ENCODE data around the gene FAF1.
"Not testable (repeated sequence)": the region's sequence is repeated elsewhere in the genome, so short reads cannot be mapped to it uniquely, and the experiment has no call there.

FAF1 gene

DNA sequence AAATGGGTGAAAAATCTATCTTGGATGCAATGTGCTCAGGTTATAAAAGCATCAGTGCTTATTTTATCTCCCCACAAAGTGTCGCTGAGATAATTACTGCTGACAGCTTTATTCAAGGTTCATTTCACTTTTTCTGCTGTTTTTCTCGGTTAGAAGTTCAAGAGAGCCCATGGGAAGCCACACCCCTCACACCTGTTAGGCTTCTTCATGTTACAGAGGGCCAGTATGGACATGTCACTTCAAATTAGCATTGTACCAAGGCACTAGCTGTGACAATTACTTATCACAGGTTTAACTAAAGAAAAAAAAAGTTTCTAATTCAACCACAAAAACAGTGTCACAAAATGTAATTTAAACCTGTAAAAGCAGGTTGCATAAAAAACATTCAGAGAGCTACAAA, 349.5 kb downstream of the FAF1 start:
- DNase-seq: no peak

DNA sequence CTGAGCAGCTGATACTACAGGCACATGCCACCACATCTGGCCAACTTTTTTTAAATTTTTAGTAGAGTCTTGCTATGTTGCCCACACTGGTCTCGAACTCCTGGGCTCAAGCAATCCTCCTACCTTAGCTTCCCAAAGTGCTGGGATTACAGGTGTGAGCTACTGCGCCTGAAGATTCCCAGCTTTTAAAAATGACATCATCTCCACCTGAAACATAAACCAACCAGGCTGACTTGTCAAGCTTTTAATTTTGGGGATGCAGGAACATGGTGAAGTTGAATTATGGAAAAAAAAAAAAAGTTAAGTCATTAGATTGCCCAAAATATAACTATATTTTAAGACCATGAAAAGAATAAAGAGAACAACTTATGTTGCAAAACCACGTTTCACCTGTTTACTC, 350.6 kb downstream of the FAF1 start:
- DNase-seq: no peak

DNA sequence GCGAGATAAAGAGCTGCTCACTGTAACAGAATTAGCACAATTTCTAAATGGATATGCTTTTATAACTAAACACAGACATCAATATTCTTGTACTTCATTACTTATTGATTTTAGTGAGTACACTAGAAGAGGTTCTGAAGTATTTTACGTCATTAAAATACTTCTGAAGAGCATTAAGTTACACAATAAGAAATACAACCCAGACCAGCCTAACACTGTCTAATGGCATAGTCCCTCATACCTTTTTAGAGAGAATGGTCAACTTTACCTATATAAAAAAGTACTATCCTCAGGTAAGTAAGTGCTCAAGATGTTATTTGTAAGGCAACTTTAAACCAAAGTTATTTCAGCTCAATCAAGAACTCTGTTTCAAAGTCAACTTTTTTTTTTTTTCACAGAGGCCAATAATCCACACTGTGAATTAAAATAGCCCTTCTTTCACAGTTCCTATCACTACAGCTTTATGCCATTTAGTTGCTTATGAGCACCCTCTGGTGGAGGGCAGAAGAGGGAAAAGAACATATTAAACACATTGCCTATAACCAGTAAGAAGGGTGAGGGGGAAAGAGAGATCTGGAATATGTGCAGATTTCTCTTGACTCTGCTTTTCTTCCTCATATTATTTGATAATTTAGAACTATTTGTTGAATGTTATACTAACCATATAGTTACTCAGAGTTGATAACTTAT, 354.7 kb downstream of the FAF1 start:
- DNase-seq: no peak

DNA sequence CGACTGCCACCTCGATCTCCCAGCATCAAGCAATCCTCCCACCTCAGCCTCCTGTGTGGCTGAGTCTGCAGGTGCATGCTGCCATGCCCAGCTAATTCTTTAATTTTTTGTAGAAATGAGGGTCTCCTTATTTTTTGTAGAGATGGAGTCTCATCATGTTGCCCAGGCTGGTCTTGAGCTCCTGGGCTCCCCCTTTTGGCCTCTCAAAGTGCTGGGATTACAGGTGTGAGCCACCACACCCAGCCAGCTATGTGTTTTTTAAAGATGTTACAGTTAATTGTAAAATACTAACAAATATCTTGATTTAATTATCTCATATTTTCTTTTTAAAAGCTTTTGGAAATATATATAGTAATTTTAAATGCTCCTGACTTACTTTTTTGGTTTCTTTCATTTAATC, 355.5 kb downstream of the FAF1 start:
- no peak for DNase-seq

- DNase-seq: no peak
Observed at GRCh38 chr1:50603274-50604271, 356.5 kb downstream of the FAF1 start.

DNA sequence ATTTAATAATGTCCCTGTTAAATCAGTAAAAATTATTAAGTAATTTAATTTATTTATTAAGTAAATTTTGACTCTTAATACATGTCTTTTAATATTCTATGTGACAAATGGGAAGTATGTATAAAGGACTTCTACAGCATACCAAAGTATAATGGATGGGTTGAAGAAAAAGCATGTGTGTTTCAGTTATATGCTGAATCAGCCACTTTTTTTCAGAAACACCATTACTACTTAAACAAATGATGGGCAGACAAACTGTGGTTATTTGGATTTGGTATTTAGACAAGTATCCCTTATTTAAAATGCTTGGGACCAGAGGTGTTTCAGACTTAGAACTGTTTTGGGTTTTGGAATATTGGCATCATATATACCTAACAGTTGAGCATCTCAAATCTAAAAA, 360.5 kb downstream of the FAF1 start:
- DNase-seq: no peak

DNA sequence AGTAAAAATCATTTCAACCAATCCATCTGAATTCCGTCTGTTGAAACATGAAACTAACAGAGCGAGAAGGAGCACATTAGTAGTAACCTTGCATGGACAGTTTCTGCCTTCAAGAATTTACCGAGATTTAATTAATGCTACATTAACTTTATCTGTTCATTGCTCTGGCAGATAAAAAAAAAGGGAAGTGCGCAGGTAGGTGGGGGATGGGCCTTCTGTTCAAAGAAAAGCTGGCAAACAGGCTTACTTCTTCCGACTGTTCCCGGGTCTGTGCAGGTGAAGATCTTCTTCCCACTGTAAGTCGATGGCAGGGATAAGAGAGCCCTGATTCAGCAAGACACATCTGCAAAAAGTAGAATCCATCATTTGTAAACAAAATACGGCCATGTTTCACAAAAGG, 364.2 kb downstream of the FAF1 start:
- no peak for DNase-seq

GRCh38 chr1:50593515-50593914, 366.6 kb downstream of the FAF1 start:
- no peak for DNase-seq

GRCh38 chr1:50591598-50591997, 368.5 kb downstream of the FAF1 start:
- DNase-seq: no peak

- no peak for DNase-seq
Observed at GRCh38 chr1:50582346-50582745, 377.7 kb downstream of the FAF1 start.

DNA sequence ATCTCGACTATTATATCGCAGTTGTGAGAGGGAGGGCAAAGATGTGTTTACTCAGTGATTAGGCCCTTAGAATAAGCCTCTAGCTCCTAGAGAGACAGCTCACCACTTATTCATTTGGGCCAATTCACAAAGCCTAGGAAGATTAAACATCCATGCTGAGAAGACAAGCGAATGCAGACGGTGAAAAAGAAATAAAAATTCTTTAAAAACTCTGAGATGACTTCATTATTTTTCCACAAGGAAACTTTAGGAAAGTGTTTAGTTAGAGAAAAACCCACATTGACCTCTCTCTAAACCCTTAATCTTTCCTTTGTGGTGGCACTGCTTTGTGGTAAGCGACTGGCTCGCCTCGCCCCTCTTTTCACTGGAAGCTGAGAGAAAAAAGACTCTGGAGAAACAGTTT, 390.0 kb downstream of the FAF1 start:
- no peak for DNase-seq

GRCh38 chr1:50568782-50569181, 391.3 kb downstream of the FAF1 start:
- DNase-seq: no peak

GRCh38 chr1:50566405-50566804, 393.7 kb downstream of the FAF1 start:
- no peak for DNase-seq

- no peak for DNase-seq
Observed at GRCh38 chr1:50564417-50564816, 395.6 kb downstream of the FAF1 start.

DNA sequence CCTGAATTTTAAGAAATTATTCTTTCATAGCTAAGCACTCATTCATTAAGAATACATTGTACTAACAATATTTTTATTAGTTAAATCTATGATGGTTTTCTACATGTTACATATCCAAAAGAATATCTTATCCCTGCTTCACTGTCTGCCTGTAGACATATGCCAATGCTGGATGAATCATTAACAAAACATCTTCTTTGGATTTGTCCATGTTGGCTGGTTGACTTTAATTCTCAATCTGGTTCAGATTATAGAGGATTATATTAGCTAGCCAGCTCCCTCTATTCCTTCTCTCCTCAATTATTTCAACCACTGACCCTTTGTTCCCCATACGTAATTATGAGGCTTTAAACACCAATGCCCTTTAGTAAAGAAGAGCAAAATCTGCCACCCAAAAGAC, 398.0 kb downstream of the FAF1 start:
- DNase-seq: no peak

DNA sequence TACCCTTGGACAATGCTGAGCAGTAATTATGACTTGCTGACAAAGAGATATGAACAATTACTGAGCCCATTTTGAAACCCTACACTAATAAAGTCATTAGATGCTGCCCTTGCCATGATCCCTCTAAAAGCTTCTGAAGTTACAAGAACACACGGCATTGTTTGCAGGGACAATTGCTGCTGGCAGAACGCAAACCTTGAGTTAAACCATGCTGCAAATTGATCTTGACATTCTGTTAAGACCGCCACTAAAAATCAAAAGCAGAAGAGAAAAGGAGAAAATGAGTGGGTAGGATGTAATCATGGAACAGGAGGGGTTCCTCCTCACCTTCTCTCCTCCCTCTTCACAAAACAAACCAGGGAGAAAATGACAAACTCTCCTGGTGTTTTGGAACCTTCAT, 400.6 kb downstream of the FAF1 start:
- no peak for DNase-seq

DNA sequence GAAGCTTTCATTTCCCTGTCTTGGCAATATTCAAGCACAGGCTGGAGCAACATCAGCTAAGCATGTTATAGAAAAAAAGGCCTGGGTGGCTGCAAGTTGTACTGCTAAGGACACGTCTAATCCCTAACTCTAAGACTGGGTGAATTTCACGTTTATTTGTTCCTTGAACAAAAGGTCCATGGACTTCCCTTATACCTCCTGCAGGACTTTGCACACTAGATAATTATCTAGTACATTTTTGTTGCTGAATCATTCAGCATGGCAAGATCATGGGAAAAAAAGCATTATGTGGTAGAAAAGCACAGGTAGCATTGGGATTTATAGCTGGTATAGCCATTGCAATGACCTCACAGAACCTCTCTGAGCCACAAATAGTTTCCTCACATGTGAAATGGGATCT, 406.1 kb downstream of the FAF1 start:
- no peak for DNase-seq

- DNase-seq: no peak
Observed at GRCh38 chr1:50548243-50548642, 411.8 kb downstream of the FAF1 start.

- DNase-seq: no peak
Observed at GRCh38 chr1:50542362-50542761, 417.7 kb downstream of the FAF1 start.

GRCh38 chr1:50538476-50538875, 421.6 kb downstream of the FAF1 start:
- DNase-seq: no peak

DNA sequence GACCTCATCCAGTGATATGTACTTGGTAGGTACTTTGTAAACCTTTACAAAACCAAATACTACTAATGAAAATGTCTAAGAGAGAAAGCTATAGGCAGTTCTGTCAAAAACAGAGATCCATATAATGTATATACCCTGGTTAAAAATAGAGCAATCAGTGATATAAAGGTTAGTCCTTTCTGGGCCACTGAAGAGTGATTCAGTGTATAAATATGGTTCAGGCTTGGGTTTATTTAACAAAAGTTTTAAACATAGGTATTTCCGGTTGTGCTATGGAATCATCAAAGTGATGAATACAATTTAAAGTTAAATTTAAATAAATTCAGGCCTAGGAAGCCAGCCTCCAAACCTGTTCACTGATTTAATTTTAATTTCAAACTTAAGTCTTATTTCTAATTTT, 428.5 kb downstream of the FAF1 start:
- DNase-seq: no peak

GRCh38 chr1:50531027-50531426, 429.0 kb downstream of the FAF1 start:
- DNase-seq: no peak

DNA sequence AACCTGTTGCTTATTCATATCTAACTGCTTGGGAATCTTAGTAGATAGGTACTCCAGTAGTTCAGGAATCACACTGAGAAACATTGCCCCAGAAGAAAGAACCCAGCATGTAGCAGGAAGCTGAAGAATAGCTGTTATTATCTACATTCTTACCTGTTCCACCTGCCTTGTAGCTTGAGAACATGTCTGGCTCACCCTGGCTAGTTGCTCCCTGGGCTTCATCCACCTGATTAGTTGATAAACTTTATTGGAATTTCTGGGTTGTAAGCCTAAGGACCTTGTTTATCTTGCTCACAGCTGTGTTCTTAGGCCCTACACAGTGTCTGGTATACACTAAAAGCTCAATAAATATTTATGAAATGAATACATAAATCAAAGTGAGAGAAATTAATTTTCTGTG, 430.6 kb downstream of the FAF1 start:
- DNase-seq: no peak

- DNase-seq: not testable (repeated sequence)
Observed at GRCh38 chr1:50527987-50528320, 432.1 kb downstream of the FAF1 start.
